ENCODE results near the gene KCNQ5. TPM values are rescaled to one million over a fixed set of nuclear protein-coding genes. Genes with fewer than 3 reads are reported as not detected.

KCNQ5 gene
- total RNA-seq, 1 experiment from 2014 or later = 9.4 TPM

DNA sequence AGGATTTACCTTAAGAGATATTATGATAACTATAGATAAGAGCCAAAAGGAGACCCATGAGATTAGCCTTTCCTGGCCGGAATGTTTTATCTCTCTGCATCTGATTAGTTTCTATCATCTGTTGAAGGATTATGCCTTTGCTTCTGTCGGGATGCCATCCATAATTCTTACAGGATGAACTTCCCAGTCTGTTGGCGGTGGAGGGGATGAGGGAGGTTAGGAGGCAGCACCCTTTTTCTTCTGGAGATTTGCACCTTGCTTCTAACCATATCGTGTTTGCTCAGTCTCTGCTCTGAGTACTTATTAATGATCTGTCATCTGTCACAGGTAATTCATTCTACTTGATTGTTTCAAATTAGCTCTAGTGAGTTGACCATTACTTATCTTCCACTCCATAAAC, 311.4 kb downstream of the KCNQ5 start:
- Histone ChIP-seq H3K9me3 (ENCODE audit: control insufficient read depth, insufficient read depth, low read depth, low read length) (no peaks in the 10 kb centered on the region), H3K27ac (ENCODE audit: low read length) (no peak overlapping the region), H3K4me1 (ENCODE audit: control insufficient read depth, insufficient read depth, low read length) (no peaks in the 10 kb centered on the region), H3K4me3 (ENCODE audit: low read depth in 2 of 2, low read length in 2 of 2) (no peak overlapping the region), H3K27me3 (ENCODE audit: control insufficient read depth, insufficient read depth, low read length) (no peaks in the 10 kb centered on the region), H3K36me3 (ENCODE audit: control insufficient read depth, insufficient read depth, low read length) (no peaks in the 10 kb centered on the region)
- intact Hi-C loops (cut with micrococcal nuclease; ENCODE audit: unreplicated experiment) = no loop called here
- ChIA-PET CTCF (no interaction called here), POLR2A (no interaction called here)
- in situ Hi-C loops (cut with HindIII; ENCODE audit: low pct_unique_long_range_greater_than_20kb, low sequenced_read_pairs) = no loop called here
- DNase-seq (ENCODE audit: low read depth, low spot score) = no peak
- TF ChIP-seq, protein P1, sequence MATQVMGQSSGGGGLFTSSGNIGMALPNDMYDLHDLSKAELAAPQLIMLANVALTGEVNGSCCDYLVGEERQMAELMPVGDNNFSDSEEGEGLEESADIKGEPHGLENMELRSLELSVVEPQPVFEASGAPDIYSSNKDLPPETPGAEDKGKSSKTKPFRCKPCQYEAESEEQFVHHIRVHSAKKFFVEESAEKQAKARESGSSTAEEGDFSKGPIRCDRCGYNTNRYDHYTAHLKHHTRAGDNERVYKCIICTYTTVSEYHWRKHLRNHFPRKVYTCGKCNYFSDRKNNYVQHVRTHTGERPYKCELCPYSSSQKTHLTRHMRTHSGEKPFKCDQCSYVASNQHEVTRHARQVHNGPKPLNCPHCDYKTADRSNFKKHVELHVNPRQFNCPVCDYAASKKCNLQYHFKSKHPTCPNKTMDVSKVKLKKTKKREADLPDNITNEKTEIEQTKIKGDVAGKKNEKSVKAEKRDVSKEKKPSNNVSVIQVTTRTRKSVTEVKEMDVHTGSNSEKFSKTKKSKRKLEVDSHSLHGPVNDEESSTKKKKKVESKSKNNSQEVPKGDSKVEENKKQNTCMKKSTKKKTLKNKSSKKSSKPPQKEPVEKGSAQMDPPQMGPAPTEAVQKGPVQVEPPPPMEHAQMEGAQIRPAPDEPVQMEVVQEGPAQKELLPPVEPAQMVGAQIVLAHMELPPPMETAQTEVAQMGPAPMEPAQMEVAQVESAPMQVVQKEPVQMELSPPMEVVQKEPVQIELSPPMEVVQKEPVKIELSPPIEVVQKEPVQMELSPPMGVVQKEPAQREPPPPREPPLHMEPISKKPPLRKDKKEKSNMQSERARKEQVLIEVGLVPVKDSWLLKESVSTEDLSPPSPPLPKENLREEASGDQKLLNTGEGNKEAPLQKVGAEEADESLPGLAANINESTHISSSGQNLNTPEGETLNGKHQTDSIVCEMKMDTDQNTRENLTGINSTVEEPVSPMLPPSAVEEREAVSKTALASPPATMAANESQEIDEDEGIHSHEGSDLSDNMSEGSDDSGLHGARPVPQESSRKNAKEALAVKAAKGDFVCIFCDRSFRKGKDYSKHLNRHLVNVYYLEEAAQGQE (IDR thresholded peaks at IDR 0.05; ENCODE audit: insufficient read depth in 1 of 2, low read depth in 2 of 2, low read length in 1 of 2) = no peak
- no peak for TF ChIP-seq TCF7L2 (IDR thresholded peaks at IDR 0.05; ENCODE audit: low read depth, low read length)
- TF ChIP-seq, protein P2, sequence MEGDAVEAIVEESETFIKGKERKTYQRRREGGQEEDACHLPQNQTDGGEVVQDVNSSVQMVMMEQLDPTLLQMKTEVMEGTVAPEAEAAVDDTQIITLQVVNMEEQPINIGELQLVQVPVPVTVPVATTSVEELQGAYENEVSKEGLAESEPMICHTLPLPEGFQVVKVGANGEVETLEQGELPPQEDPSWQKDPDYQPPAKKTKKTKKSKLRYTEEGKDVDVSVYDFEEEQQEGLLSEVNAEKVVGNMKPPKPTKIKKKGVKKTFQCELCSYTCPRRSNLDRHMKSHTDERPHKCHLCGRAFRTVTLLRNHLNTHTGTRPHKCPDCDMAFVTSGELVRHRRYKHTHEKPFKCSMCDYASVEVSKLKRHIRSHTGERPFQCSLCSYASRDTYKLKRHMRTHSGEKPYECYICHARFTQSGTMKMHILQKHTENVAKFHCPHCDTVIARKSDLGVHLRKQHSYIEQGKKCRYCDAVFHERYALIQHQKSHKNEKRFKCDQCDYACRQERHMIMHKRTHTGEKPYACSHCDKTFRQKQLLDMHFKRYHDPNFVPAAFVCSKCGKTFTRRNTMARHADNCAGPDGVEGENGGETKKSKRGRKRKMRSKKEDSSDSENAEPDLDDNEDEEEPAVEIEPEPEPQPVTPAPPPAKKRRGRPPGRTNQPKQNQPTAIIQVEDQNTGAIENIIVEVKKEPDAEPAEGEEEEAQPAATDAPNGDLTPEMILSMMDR (IDR thresholded peaks at IDR 0.05) = no peak
- no peak for TF ChIP-seq SIN3A (IDR thresholded peaks at IDR 0.05; ENCODE audit: borderline replicate concordance, insufficient read depth, low read depth, low read length)
- TF ChIP-seq POLR2AphosphoS5 (IDR thresholded peaks at IDR 0.05; ENCODE audit: low read depth, low read length) = no peak
- ATAC-seq = no peak
- no TSS peak for BruUV-seq (replicated peaks)

DNA sequence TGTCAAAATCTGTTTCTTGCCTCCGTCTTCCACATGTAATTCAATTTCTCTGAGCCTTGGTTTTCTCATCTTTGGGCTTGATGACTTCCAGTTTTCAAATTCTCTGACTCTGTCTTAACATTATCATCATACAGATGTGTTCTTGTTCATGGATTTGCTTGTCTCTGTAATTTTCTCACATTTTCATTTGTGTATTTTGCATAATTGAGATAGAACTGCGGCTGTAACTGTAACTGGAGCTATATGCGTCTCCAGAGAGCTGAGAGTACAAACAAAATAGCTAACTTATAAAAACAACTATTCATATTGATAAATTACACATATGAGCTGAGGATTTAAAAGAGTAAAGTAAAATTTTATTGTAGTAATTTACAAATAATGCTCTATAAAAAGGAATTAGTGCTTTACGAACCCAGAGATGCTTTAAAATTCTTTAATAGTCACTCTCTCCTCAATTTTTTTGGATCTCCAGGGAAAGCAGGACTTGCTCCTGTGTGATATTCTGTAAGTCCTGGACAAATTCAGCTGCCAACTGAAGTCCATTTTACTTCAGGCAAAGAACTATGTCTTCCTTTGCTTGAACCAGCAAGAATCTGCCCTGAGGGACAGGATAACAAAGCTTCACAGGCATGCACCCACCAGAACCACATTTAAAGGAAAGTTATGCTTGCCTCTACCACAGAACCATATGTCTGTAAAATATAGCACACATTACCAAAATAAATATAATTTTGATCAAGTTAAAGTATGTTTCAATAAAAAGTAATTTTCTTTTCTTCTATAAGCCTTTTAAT, 315.1 kb downstream of the KCNQ5 start:
- TF ChIP-seq SIN3A (IDR thresholded peaks at IDR 0.05; ENCODE audit: borderline replicate concordance, insufficient read depth, low read depth, low read length) = no peak
- no peak for TF ChIP-seq TCF7L2 (IDR thresholded peaks at IDR 0.05; ENCODE audit: low read depth, low read length)
- TF ChIP-seq POLR2AphosphoS5 (IDR thresholded peaks at IDR 0.05; ENCODE audit: low read depth, low read length) = no peak
- TF ChIP-seq, protein P2 (IDR thresholded peaks at IDR 0.05) = no peak
- TF ChIP-seq, protein P1 (IDR thresholded peaks at IDR 0.05; ENCODE audit: insufficient read depth in 1 of 2, low read depth in 2 of 2, low read length in 1 of 2) = no peak
- no TSS peak for BruUV-seq (replicated peaks)
- ChIA-PET CTCF (no interaction called here), POLR2A (interaction anchor here (0.6 kb wide), 1 partner anchor 99 kb away, joined by 4 read pairs; no protein-coding TSS in a partner anchor)
- H3K4me3 ChIP-seq (ENCODE audit: low read depth in 2 of 2, low read length in 2 of 2) = no peak overlapping the region
- no peak overlapping the region for H3K27ac ChIP-seq (ENCODE audit: low read length)
- H3K36me3 ChIP-seq (ENCODE audit: control insufficient read depth, insufficient read depth, low read length) = no peaks in the 10 kb centered on the region
- no peak for ATAC-seq
- no peaks in the 10 kb centered on the region for H3K4me1 ChIP-seq (ENCODE audit: control insufficient read depth, insufficient read depth, low read length)
- in situ Hi-C loops (cut with HindIII; ENCODE audit: low pct_unique_long_range_greater_than_20kb, low sequenced_read_pairs) = no loop called here
- no peak for DNase-seq (ENCODE audit: low read depth, low spot score)
- no peaks in the 10 kb centered on the region for H3K9me3 ChIP-seq (ENCODE audit: control insufficient read depth, insufficient read depth, low read depth, low read length)
- no peaks in the 10 kb centered on the region for H3K27me3 ChIP-seq (ENCODE audit: control insufficient read depth, insufficient read depth, low read length)
- intact Hi-C loops (cut with micrococcal nuclease; ENCODE audit: unreplicated experiment) = no loop called here

Measured in Panc1 (cell line).